ENCODE results near the gene EIF4G3.
"Not testable (repeated sequence)": the region's sequence is repeated elsewhere in the genome, so short reads cannot be mapped to it uniquely, and the experiment has no call there.

Gene EIF4G3

GRCh38 chr1:20948101-20948500 lies 228.6 kb downstream of the EIF4G3 start:
- DNase-seq (ENCODE audit: low spot score): no peak

DNA sequence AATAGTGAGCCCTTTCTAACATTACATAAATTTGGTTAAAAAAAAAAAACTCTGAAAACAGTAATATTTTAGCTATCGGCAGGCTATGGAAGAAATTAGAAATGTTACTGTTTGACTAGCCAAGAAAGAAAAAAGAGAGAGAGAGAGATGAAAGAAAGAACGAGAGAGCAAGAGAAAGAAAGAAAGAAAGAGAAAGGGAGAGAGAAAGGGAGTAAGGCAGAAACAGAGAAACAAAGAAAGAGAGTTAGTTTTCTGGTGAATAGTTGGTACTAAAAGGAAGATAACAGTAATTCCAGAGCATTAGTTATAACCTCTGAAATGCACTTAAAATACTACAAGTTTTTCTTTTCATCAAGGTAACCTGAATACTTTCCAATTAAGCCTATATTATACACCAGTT lies 229.3 kb downstream of the EIF4G3 start:
- DNase-seq (ENCODE audit: low spot score): no peak

DNA sequence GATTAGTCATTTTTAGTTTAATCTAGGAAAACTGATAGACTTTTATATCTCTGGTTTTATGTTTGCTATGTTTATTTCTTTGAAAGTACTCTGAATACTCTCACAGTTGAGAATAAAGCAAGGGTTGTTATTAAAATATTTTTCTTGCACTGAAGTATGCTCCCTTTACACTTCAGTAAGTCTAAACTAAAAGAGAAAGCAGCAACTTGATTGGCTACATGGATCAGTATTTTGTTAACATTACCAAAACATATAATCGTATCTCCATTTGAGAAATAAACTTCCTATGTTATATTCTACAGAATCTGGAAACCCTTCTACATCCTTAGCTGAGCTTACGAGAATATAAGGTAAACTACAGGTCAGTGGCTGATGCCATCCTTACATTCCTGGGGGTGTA lies 240.1 kb downstream of the EIF4G3 start:
- DNase-seq (ENCODE audit: low spot score): peak; percentile 13

DNA sequence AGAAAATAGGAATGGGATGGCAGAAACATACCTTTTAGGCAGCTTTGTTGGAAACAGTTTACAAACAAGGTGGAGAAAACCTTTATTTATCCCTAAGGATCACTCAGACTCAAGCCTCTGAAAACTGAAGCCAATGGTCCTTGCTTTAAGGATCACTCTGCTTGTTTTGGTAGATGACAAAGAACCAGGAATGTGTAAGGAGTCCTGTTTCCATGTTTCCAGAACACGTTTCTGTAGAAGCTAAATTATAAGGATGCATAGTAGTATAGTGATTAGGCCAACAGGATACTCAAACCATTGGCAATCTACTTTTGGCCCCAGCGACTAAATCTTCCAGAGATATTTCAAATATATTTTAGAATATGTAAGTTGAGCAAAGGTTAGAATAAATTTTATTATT lies 240.5 kb downstream of the EIF4G3 start:
- peak; percentile 6 for DNase-seq (ENCODE audit: low spot score)

- no peak for DNase-seq (ENCODE audit: low spot score)
Measured at GRCh38 chr1:20935717-20936116, 241.0 kb downstream of the EIF4G3 start.

- DNase-seq (ENCODE audit: low spot score): no peak
Measured at GRCh38 chr1:20932437-20932977, 244.2 kb downstream of the EIF4G3 start.

GRCh38 chr1:20931930-20932436 lies 244.7 kb downstream of the EIF4G3 start:
- no peak for DNase-seq (ENCODE audit: low spot score)

DNA sequence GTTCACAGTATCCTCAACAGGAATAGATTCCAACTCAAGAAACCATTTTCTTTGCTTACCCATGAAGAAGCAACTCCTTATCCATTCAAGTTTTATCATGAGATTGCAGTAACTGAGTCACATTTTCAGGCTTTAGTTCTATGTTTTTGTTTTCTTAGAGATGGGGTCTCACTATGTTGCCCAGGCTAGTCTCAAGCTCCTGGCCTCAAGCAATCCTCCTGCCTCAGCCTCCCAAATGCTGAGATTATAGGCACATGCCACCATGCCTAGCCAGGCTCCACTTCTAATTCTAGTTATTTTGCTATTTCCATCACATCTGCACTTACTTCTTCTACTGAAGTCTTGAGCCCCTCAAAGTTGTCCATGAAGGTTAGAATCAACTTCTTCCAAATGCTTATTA lies 246.3 kb downstream of the EIF4G3 start:
- no peak for DNase-seq (ENCODE audit: low spot score)

- DNase-seq (ENCODE audit: low spot score): no peak
Measured at GRCh38 chr1:20928146-20928545, 248.6 kb downstream of the EIF4G3 start.

GRCh38 chr1:20921285-20921684 lies 255.4 kb downstream of the EIF4G3 start:
- DNase-seq (ENCODE audit: low spot score): no peak

DNA sequence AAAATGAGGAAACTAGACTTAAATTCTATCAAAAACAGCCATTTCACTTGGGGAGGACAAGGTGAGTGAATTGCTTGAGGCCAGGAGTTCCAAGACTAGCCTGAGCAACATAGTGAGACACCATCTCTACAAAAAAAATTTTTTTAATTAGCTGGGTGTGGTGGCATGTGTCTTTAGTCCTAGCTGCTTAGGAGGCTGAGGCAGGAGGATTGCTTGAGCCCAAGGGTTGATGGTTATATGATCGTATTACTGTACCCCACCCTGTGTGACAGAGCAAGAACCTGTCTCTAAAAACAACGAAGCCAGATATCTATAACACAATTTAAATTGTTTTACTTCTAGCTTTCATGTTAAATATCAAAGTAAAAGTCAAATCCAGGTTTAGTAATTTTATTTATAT lies 263.5 kb downstream of the EIF4G3 start:
- DNase-seq (ENCODE audit: low spot score): no peak

DNA sequence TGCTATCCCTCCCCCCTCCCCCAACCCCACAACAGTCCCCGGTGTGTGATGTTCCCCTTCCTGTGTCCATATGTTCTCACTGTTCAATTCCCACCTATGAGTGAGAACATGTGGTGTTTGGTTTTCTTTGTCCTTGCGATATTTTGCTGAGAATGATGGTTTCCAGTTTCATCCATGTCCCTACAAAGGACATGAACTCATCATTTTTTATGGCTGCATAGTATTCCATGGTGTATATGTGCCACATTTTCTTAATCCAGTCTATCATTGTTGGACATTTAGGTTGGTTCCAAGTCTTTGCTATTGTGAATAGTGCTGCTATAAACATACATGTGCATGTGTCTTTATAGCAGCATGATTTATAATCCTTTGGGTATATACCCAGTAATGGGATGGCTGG lies 269.2 kb downstream of the EIF4G3 start:
- DNase-seq (ENCODE audit: low spot score): not testable (repeated sequence)

- peak; percentile 4 for DNase-seq (ENCODE audit: low spot score)
Measured at GRCh38 chr1:20903437-20903836, 273.3 kb downstream of the EIF4G3 start.

DNA sequence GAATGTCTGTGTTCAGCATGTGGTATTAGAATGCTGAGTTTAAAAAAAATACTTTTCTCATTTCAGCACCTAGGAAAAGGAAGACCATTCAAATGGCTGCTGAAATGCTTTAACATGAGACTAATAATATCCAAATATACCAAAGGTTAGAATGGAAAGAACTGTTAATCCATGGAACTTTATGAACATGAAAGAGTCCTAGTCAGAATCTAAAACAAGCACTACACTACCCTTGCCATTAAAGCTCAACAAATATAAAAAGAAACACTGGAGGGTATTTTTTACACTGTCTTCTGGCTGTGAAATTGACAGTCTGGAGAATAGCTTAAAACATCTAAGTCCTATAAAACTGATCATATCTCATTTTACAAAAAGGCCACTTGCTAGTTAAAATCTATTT lies 276.6 kb downstream of the EIF4G3 start:
- no peak for DNase-seq (ENCODE audit: low spot score)

GRCh38 chr1:20899154-20899972 lies 277.3 kb downstream of the EIF4G3 start:
- no peak for DNase-seq (ENCODE audit: low spot score)

DNA sequence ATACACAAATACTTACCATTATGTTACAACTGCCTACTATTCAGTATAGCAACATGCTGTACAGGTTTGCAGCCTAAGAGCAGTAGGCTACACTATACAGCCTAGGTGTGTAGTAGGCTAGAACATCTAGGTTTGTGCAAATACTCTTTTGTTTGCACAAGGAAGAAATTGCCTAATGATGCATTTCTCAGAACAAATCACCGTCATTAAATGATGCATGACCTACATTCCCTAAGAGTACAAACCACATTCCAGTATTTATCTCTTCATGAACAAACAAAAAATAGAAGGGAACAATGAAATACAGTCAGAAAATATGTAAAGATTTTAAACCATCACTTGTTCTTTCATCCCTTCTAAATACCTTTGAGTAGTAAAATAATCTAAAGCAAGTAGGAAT lies 279.9 kb downstream of the EIF4G3 start:
- no peak for DNase-seq (ENCODE audit: low spot score)

- DNase-seq (ENCODE audit: low spot score): no peak
Measured at GRCh38 chr1:20893931-20894330, 282.8 kb downstream of the EIF4G3 start.

- DNase-seq (ENCODE audit: low spot score): no peak
Measured at GRCh38 chr1:20891091-20891490, 285.6 kb downstream of the EIF4G3 start.

GRCh38 chr1:20887246-20887645 lies 289.5 kb downstream of the EIF4G3 start:
- DNase-seq (ENCODE audit: low spot score): no peak

- DNase-seq (ENCODE audit: low spot score): peak; percentile 10
Measured at GRCh38 chr1:20885121-20885520, 291.6 kb downstream of the EIF4G3 start.

- no peak for DNase-seq (ENCODE audit: low spot score)
Measured at GRCh38 chr1:20884513-20884912, 292.2 kb downstream of the EIF4G3 start.

DNA sequence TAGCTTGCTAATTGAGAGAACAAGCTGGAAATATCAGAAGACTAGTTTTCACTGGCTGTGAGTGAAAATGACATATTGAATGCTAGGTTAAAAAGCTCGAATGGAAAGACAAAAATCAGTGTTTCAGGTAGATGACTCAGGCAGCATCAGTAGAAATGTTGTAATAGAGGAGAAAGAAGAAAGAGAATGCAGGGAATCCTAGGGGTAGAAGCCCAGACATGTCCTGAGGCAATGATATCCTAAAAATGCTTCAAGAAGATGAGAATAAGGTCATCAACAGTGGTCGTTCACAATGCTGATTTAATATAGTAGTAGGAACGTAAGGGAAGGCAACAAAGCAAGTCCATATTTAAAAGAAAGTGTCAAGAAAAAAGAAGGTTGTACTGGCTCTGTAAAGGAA lies 292.9 kb downstream of the EIF4G3 start:
- DNase-seq (ENCODE audit: low spot score): no peak

DNA sequence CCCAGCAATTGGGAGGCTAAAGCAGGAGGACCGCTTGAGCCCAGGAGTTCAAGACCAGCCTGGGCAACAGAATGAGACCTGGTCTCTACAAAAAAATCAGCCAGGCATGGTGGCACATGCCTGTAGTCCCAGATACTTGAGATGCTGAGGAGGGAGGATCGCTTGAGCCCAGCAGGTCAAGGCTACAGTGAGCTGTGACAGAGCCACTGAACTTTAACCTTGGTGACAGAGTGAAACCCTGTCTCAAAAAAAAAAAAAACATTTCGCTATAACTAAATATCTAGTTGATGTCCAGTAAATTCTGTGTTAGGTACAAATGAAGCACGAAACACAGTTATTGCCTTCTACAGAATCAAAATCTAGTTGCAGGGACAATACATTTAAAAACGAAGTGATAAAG lies 293.9 kb downstream of the EIF4G3 start:
- no peak for DNase-seq (ENCODE audit: low spot score)

GRCh38 chr1:20878799-20879198 lies 297.9 kb downstream of the EIF4G3 start:
- no peak for DNase-seq (ENCODE audit: low spot score)
